ENCODE results near the gene SIAH3.

The SIAH3 gene

DNA sequence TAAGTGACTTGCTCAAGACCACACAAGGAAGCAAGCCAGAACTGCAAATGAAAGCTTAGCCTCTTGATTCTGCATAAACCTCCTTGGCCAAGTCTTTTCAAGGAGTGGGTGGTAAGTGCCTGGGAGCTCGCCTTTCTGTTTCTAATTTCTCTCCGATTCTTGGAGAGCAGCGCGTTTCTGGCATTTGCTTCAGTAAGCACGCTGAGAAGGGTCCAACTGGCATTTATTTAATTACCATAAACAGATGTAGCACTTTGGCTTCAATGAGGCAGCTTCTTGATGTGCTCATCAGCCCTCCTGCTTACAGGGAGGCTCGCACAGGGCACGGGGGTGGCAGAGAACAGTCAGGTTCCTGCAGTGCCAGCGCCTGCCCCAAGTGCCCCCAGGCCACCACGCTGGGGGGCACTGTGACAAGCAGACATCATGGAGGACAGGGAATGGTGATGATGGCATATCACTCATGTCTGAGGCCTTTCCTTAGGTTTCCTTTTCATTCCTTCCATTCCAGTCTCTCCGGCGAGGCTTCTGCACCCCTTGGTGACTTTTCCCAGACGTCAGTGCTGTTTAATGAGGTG lies 13.3 kb downstream of the SIAH3 start:
- Mint-ChIP-seq H3K4me3 (no peak overlapping the region), H3K27ac (no peak overlapping the region), H3K4me1 (no peaks in the 10 kb centered on the region), H3K36me3 (no peaks in the 10 kb centered on the region), H3K9me3 (no peaks in the 10 kb centered on the region)
- DNase-seq (ENCODE audit: low spot score in 2 of 2) (no peak), ATAC-seq (no peak)

DNA sequence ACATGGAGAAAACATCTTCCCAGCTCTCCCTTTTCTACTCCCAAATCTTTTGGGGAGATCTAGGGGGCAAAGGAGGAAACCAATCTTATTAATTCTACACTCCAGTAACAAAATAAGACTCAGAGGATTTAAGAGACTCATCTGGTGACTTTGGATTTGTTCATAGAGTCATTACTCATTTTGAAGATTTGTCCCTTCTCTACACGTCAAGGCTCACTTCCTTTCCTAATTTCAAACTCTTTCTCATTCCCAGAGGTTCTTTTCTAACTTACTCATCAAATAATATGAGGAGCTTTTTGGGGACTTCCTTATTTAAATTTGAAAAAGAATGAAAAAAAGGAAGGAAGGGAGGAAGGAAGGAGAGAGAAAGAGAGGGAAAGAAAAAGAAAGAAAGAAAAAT lies 14.4 kb downstream of the SIAH3 start:
- no peak overlapping the region for H3K27ac Mint-ChIP-seq
- ATAC-seq = no peak
- H3K36me3 Mint-ChIP-seq = no peaks in the 10 kb centered on the region
- DNase-seq (ENCODE audit: low spot score in 2 of 2) = no peak
- H3K4me3 Mint-ChIP-seq = no peak overlapping the region
- no peaks in the 10 kb centered on the region for H3K4me1 Mint-ChIP-seq
- H3K9me3 Mint-ChIP-seq = no peaks in the 10 kb centered on the region

DNA sequence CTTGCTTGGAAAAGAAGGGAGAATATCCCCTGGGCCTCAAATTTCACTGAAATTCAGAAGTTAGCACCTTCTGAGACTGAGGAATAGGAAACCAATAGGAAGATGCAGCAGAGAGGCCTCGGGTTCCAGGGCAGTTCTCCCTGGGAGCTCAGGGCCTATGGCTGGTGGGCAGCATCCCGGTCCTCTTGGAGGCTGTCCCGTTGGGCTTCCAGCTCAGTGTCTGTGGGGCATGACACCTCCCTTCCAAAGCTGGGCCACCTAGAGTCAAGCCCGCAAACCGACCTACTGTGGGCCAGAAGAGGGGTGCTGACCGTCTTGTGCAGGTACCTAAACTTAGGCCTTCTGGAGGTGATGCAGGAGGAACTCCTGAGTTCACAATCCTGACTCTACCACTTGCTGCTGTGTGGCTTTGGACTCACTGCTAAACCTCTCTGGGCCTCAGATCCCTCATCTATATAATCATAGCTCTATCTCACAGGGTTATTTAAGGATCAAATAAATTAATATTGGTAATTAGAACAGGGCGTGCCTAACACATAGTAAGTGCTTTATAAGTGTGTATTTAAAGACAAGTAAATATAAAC lies 17.1 kb downstream of the SIAH3 start:
- Mint-ChIP-seq H3K36me3 (no peaks in the 10 kb centered on the region), H3K4me1 (no peaks in the 10 kb centered on the region), H3K9me3 (no peaks in the 10 kb centered on the region), H3K27ac (no peak overlapping the region), H3K4me3 (no peak overlapping the region)
- ATAC-seq (no peak), DNase-seq (ENCODE audit: low spot score in 2 of 2) (no peak)

DNA sequence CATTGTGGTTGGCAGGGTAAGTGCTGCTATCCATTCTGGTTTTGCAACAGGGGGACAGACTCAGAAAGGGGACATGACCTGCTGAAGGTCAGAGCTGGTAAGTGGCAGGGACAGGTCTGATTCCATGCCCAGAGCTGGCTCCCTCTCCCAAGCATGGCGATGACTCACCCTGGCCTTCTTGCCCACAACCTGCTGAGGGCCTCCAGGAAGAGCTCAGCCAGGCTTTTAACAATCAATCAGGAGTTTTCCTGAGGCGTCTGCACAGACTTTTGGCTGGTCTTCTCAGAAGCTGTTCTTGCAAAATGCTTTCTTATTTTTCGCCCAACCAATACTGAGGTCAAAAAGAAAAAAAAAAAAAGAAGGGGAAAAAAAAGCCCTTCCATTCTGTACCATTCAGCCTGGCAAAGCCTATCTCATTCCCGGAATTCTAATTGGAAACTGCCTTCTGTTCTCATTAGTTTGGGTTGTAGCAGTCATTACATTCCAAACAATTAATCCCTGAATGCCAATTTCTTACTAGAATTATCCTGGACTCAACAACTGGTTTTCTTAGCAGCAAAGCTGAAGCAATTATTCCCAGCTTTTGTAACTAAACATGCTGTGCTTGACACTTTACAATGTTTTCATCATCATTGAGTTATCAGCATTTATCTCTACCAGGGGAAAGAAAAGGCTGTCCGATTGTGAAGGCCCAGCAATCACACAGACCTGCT lies 17.7 kb downstream of the SIAH3 start:
- ATAC-seq = no peak
- no peaks in the 10 kb centered on the region for H3K36me3 Mint-ChIP-seq
- H3K27ac Mint-ChIP-seq = no peak overlapping the region
- H3K4me1 Mint-ChIP-seq = no peaks in the 10 kb centered on the region
- no peaks in the 10 kb centered on the region for H3K9me3 Mint-ChIP-seq
- DNase-seq (ENCODE audit: low spot score in 2 of 2) = no peak
- no peak overlapping the region for H3K4me3 Mint-ChIP-seq

DNA sequence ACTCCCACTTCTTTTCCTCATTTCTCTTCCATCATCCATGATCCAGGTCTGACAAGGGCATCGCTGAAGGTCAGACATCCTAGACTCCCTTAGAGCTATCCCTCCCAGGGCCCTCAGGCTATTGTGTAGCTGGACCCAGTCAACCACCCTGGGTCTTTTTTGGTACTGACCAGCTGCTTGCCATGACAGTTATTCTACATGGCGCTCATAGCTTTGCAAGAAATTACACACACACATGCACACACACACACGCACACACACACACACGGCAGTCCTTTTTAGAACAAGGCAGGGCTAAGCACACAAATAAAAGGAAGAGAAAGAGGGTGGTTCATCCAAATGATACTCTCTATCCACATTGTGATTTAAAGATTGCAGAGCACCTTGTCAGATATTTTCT lies 18.3 kb downstream of the SIAH3 start:
- Mint-ChIP-seq H3K27ac (no peak overlapping the region), H3K4me3 (no peak overlapping the region), H3K9me3 (no peaks in the 10 kb centered on the region), H3K4me1 (no peaks in the 10 kb centered on the region), H3K36me3 (no peaks in the 10 kb centered on the region)
- no peak for DNase-seq (ENCODE audit: low spot score in 2 of 2)
- ATAC-seq = no peak

DNA sequence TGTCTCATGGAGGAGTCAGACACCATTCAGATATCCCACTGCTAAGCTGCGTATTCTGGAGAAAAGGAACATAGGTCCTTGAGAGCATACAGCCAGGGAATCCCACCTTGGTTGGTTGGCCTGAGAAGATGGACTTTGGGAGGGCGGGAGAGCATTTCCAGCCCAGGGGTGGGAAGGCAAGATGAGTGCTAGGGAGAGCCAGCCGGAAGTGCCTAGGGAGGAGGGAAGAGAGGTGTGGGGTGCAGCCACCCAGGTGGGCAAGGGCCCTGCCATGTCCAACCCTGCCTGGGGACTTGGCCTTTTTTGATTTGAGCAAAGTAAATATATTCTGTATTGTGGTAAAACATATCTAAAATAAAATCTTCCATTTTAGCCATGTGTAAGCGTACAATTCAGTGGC lies 19.7 kb downstream of the SIAH3 start:
- DNase-seq (ENCODE audit: low spot score in 2 of 2) (no peak), ATAC-seq (no peak)
- Mint-ChIP-seq H3K27ac (no peak overlapping the region), H3K4me3 (no peak overlapping the region), H3K4me1 (no peaks in the 10 kb centered on the region), H3K36me3 (no peaks in the 10 kb centered on the region), H3K9me3 (no peaks in the 10 kb centered on the region)

DNA sequence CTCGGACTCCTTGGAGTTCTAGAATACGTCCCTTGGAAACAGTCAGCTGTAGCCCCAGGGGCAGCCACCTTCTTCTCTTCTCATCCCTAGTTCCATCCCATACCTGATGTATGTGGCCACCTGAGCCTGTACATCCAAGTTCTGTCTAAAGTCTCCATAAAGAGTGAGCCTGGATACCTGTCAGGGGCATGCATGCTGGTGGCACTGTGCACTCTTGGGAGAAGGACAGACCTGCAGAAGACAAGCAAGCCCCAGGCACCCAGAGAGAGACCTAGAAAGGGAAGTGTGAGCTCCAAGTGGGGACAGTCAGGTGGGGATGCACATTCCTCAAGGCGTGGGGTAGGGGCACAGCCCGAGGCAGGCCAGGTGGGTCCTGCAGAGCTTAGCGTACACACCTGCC lies 21.4 kb downstream of the SIAH3 start:
- peak; percentile 6 for ATAC-seq
- H3K27ac Mint-ChIP-seq = no peak overlapping the region
- no peak for DNase-seq (ENCODE audit: low spot score in 2 of 2)
- no peaks in the 10 kb centered on the region for H3K4me1 Mint-ChIP-seq
- H3K36me3 Mint-ChIP-seq = no peaks in the 10 kb centered on the region
- H3K4me3 Mint-ChIP-seq = no peak overlapping the region
- no peaks in the 10 kb centered on the region for H3K9me3 Mint-ChIP-seq

DNA sequence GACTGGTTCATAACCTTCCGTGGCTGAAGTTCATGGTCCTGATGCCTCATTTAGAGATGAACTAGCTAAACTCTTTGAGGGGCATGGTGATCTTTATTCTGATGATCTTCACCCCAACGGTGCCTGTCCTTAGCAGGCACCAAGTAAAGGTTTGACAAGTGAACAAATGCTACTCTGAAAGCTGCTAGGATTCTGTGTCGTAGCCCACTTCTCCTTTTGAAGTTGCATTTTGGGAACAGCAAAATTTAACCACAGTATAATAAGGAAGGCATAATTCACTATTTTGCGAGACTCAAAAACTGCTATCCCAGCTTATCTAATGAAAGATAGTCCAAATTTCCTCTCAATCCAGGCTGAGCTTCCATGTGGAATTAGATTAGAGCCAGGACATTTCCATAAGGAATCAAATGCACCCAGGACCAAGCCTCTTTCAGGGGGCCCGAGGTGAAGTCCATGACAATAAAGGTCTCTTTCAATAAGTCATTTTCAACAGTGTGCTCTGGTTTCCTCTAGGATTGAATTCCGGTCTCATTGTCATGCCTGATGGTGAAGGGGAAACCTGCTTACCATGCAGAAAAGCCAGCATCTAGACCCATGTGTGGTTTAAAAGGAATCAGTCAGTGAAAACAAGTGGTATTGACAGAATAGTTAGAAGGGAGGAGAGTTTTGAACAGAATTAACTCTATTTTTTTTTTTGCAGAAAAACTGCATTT lies 23.1 kb downstream of the SIAH3 start:
- Mint-ChIP-seq H3K27ac (no peak overlapping the region), H3K9me3 (no peaks in the 10 kb centered on the region), H3K4me1 (no peaks in the 10 kb centered on the region)

DNA sequence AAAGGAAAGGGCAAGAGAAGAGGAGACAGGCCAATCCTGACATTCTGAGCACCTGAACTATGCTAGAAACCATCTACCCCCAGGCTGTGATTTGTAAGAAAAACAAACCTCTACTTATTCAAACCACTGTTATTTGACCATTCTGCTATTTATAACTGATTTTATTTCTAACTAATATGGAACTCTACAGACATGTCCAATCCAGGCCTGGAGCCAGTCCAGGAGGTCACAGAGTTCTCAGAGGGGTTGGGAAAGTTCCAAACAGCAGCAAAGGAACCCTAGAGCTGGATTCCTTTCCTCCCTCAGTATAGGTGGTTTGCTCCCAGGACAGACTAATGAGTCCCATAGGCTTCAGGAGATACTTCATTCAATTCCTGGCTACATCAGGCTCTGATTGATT lies 24.2 kb downstream of the SIAH3 start:
- Mint-ChIP-seq H3K27ac (peak overlapping the region; percentile 2), H3K4me1 (no peaks in the 10 kb centered on the region), H3K9me3 (no peaks in the 10 kb centered on the region), H3K36me3 (no peaks in the 10 kb centered on the region), H3K4me3 (no peak overlapping the region)
- DNase-seq (ENCODE audit: low spot score in 2 of 2) (no peak), ATAC-seq (no peak)

More for the DNA sequence above, 23.1 kb downstream of the SIAH3 start:
- ATAC-seq = no peak
- Mint-ChIP-seq H3K36me3 (no peaks in the 10 kb centered on the region), H3K4me3 (no peak overlapping the region)
- no peak for DNase-seq (ENCODE audit: low spot score in 2 of 2)

DNA sequence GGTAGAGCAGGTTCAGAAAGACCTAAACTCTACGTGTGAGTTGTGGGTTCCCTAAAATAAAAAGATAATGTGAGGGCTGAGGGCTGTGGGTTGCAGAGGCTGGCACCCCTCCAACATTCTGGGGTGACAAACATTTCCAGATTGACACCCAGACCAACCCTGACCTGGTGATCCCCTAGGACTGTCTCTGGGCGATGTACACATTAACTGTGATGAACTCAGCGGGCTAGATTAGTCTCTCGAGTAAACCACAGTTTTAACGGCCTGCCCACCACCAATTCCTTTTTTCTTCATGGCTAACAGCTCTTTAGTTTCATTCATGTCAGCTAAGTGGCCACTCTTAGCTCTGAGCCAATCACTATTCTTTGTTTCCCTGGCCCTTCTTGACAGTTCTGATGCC lies 24.8 kb downstream of the SIAH3 start:
- H3K4me3 Mint-ChIP-seq = no peak overlapping the region

DNA sequence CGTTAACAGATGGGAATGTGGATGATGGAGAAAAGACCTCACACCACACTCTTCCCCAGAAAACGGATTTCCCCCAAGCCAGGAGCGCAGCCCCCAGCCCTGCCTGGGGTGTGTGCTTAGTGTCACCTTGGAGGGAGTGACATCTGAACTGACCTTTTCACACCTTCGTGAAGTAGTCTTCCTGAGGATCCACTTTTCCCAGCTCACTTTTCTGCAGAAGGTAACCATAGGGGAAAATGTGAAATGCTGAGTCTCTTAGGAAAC lies 26.2 kb downstream of the SIAH3 start:
- Mint-ChIP-seq H3K9me3 (no peaks in the 10 kb centered on the region), H3K4me3 (no peak overlapping the region), H3K4me1 (no peaks in the 10 kb centered on the region), H3K27ac (no peak overlapping the region), H3K36me3 (no peaks in the 10 kb centered on the region)
- DNase-seq (ENCODE audit: low spot score in 2 of 2) = no peak
- no peak for ATAC-seq

More for the DNA sequence above, 24.8 kb downstream of the SIAH3 start:
- Mint-ChIP-seq H3K9me3 (no peaks in the 10 kb centered on the region), H3K27ac (no peak overlapping the region), H3K36me3 (no peaks in the 10 kb centered on the region), H3K4me1 (no peaks in the 10 kb centered on the region)
- ATAC-seq (peak; percentile 49), DNase-seq (ENCODE audit: low spot score in 2 of 2) (no peak)

DNA sequence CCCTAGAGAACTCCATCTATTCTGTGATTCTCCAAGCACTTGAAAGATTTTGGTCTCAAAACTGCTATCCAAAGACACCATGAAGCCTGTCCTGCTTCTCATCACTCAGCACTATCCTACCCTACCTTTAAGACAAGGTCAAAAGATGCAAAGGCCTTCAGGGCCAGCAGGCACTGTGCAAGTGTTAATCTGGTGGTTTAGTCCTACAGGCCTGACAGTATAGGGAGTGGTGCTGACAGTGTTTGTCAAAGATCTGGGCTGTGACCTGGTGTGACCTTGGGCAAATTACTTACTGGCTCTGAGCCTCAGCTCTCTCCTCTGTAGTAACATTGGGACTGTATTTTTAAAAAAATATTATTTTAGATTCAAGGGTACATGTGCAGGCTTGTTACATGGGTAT lies 28.0 kb downstream of the SIAH3 start:
- H3K27ac Mint-ChIP-seq = no peak overlapping the region
- H3K4me3 Mint-ChIP-seq = no peak overlapping the region
- no peaks in the 10 kb centered on the region for H3K4me1 Mint-ChIP-seq
- H3K36me3 Mint-ChIP-seq = no peaks in the 10 kb centered on the region
- no peaks in the 10 kb centered on the region for H3K9me3 Mint-ChIP-seq
- ATAC-seq = no peak
- DNase-seq (ENCODE audit: low spot score in 2 of 2) = no peak

DNA sequence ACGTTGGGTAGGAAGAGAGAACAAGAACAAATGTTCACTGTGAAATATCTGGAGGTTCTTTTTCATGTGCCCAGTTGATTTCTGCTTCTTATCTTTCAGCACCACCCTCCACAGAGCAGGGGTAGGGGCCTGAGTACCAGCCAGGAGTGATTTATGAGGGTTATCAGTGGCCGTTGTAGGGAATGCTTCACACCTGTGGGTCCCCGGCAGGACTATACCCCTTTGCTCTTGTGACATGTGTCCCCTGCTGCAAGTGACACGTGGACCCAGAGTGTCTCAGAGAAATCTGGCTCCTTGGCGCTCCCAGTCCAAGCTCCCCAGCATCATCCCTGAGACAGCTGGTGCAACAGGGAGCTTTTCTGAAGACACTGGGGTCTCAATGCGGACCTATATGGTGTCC lies 29.7 kb downstream of the SIAH3 start:
- no peaks in the 10 kb centered on the region for H3K9me3 Mint-ChIP-seq

DNA sequence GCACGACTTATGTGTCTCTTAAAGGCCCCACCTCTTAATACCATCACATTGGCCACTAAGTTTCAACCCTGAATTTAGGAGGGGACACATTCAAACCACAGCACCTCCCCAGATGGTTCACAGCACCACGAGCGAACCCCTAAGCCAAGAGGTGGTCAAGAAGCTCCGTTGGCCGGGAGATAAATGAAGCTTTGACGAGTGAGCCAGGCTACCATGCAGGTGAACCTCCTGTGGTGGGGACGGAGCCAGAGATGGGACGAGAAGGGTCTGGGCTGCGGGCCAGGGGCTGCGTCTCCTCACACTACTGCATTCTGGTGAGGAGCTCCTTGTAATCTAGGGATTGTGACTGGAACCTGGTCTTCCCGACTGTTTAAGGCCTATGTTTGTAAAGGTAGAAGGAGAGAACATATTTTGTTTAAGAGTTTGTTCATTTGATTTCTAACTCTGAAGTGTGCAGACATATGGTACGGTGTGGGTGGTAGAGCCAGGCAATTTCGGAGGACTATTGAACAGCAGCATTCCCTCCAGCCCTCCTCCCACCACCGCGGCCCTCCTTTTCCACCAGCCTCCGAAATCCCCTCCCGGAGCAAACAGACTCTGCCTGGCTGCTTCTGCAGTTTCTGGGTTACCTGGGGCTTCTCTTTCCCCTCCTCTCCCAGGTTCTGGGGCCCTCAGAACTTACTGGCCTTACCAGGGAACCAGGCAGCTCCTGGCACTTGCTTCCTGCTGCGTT lies 31.3 kb downstream of the SIAH3 start:
- no peaks in the 10 kb centered on the region for H3K4me1 Mint-ChIP-seq

More for the DNA sequence above, 29.7 kb downstream of the SIAH3 start:
- H3K27ac Mint-ChIP-seq = no peak overlapping the region
- H3K4me3 Mint-ChIP-seq = no peak overlapping the region
- ATAC-seq (no peak), DNase-seq (ENCODE audit: low spot score in 2 of 2) (no peak)
- H3K4me1 Mint-ChIP-seq = no peaks in the 10 kb centered on the region
- H3K36me3 Mint-ChIP-seq = no peaks in the 10 kb centered on the region

DNA sequence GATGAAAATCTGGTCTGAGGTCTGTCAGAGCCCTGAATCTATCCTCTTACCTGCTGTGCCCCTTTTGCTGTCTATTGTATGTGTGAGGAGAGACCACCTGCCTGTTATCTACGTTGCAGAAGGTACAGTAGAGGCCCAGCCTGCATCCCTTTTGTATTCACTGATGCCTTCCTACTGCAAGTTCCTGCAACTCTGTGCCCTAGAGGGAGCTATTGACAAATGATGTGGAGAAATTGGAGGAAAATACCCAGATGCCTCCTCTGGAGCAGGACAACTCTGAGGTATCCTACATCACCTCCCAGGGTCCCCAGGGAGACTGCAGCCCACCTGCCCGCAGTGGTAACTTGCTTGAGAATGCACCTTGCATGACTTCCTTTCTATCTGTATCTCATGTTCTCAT lies 33.7 kb downstream of the SIAH3 start:
- Mint-ChIP-seq H3K36me3 (no peaks in the 10 kb centered on the region), H3K9me3 (no peaks in the 10 kb centered on the region), H3K4me3 (no peak overlapping the region), H3K27ac (no peak overlapping the region), H3K4me1 (no peaks in the 10 kb centered on the region)
- no peak for ATAC-seq
- DNase-seq (ENCODE audit: low spot score in 2 of 2) = no peak

More for the DNA sequence above, 31.3 kb downstream of the SIAH3 start:
- H3K9me3 Mint-ChIP-seq = no peaks in the 10 kb centered on the region
- no peaks in the 10 kb centered on the region for H3K36me3 Mint-ChIP-seq
- DNase-seq (ENCODE audit: low spot score in 2 of 2) (no peak), ATAC-seq (no peak)
- H3K27ac Mint-ChIP-seq = no peak overlapping the region
- H3K4me3 Mint-ChIP-seq = no peak overlapping the region

All from stimulated activated effector memory CD8-positive, alpha-beta T cell treated with anti-CD3 and anti-CD28 coated beads, Interleukin-12 subunit alpha, Interleukin-12 subunit beta, amount 100 ng/mL, for 72 hours (primary cell).